Right atrium auricular region (tissue), 2 donors: Measurements from ENCODE around the gene TTLL11. TPM values are rescaled to one million over a fixed set of nuclear protein-coding genes. Genes with fewer than 3 reads are reported as not detected.

Source experiments
- DNase-seq: peaks from one replicate; pipeline ENCODE4 v3.0.0-alpha.2; 2019; ENCODE audit warnings: low spot score
- H3K27ac ChIP-seq, 2 donors: fragments of 200-600 bp; sonication (generic); 1 replicate in 1 of 2; 2 replicates in 1 of 2; pipeline ENCODE4 v1.5.1; 2016 to 2019
- H3K27me3 ChIP-seq, 2 donors: fragments of 200-600 bp; sonication (generic); one replicate each; pipeline versions ENCODE4 v1.5.1 to v1.6.0; 2017 to 2019
- H3K36me3 ChIP-seq: fragments of 200-600 bp; sonication (generic); one replicate; pipeline ENCODE4 v1.5.1; 2016
- H3K4me1 ChIP-seq, 2 donors: fragments of 200-600 bp; sonication (generic); one replicate each; pipeline versions ENCODE4 v1.5.1 to v1.6.0; 2017 to 2019
- H3K4me3 ChIP-seq, 2 donors: fragments of 200-600 bp; sonication (generic); 1 replicate in 1 of 2; 2 replicates in 1 of 2; pipeline ENCODE4 v1.5.1; 2017 to 2019; ENCODE audit warnings: mild to moderate bottlenecking in 1 of 2, moderate library complexity in 1 of 2
- H3K9me3 ChIP-seq, 2 donors: fragments of 200-600 bp; sonication (generic); one replicate each; pipeline ENCODE4 v1.5.1; 2019
- CTCF ChIP-seq, 2 donors: fragments of 200-600 bp; sonication (generic); IDR thresholded peaks; one replicate each; pipeline ENCODE4 v1.5.1; 2019; ENCODE audit warnings: antibody characterized with exemption in 2 of 2
- total RNA-seq, 2 donors: library from RNA; depleted of rRNA; stranded (reverse); fragments of >200 nt; gene quantifications; one replicate each; pipeline ENCODE4 v1.1.0, GENCODE V29; 2016

TTLL11 gene
- total RNA-seq, 2 donors from 2014 or later = 5.9 to 7.8 TPM

GRCh38 chr9:121784731-121785411, 308.2 kb downstream of the TTLL11 start:
- no peak overlapping the region for H3K4me3 ChIP-seq
- H3K36me3 ChIP-seq = peaks cover 45% of the 10 kb centered on the region

GRCh38 chr9:121783521-121784507, 309.3 kb downstream of the TTLL11 start:
- peaks cover 45% of the 10 kb centered on the region for H3K36me3 ChIP-seq

More at GRCh38 chr9:121784731-121785411, 308.2 kb downstream of the TTLL11 start:
- no peak for TF ChIP-seq CTCF (IDR thresholded peaks at IDR 0.05)
- Histone ChIP-seq H3K4me1 (peaks cover 0 to 20% of the 10 kb centered on the region in 2 donors), H3K27me3 (no peaks in the 10 kb centered on the region), H3K27ac (no peak overlapping the region), H3K9me3 (no peaks in the 10 kb centered on the region)
- DNase-seq = no peak

GRCh38 chr9:121783111-121783510, 310.0 kb downstream of the TTLL11 start:
- no peak for TF ChIP-seq CTCF (IDR thresholded peaks at IDR 0.05)
- H3K4me1 ChIP-seq = peaks cover 0 to 37% of the 10 kb centered on the region in 2 donors
- H3K27me3 ChIP-seq = no peaks in the 10 kb centered on the region
- H3K4me3 ChIP-seq = no peak overlapping the region
- DNase-seq = no peak
- peaks cover 47% of the 10 kb centered on the region for H3K36me3 ChIP-seq
- no peaks in the 10 kb centered on the region for H3K9me3 ChIP-seq
- no peak overlapping the region for H3K27ac ChIP-seq

More at GRCh38 chr9:121783521-121784507, 309.3 kb downstream of the TTLL11 start:
- TF ChIP-seq CTCF (IDR thresholded peaks at IDR 0.05) = no peak
- no peak for DNase-seq
- no peaks in the 10 kb centered on the region for H3K9me3 ChIP-seq
- no peak overlapping the region for H3K27ac ChIP-seq
- H3K27me3 ChIP-seq = no peaks in the 10 kb centered on the region
- peaks cover 0 to 30% of the 10 kb centered on the region in 2 donors for H3K4me1 ChIP-seq
- H3K4me3 ChIP-seq = no peak overlapping the region

GRCh38 chr9:121782514-121783110, 310.5 kb downstream of the TTLL11 start:
- no peak for DNase-seq
- Histone ChIP-seq H3K4me1 (peaks cover 0 to 41% of the 10 kb centered on the region in 2 donors), H3K9me3 (no peaks in the 10 kb centered on the region), H3K27me3 (no peaks in the 10 kb centered on the region), H3K36me3 (peaks cover 51% of the 10 kb centered on the region), H3K27ac (no peak overlapping the region), H3K4me3 (no peak overlapping the region)
- no peak for TF ChIP-seq CTCF (IDR thresholded peaks at IDR 0.05)

GRCh38 chr9:121781701-121782464, 311.2 kb downstream of the TTLL11 start:
- H3K27me3 ChIP-seq = no peaks in the 10 kb centered on the region
- peaks cover 0 to 44% of the 10 kb centered on the region in 2 donors for H3K4me1 ChIP-seq
- no peak for DNase-seq
- no peak overlapping the region for H3K27ac ChIP-seq
- no peaks in the 10 kb centered on the region for H3K9me3 ChIP-seq
- peaks cover 53% of the 10 kb centered on the region for H3K36me3 ChIP-seq
- H3K4me3 ChIP-seq = no peak overlapping the region
- TF ChIP-seq CTCF (IDR thresholded peaks at IDR 0.05) = no peak
